ENCODE results near the gene KDM4B.

Gene KDM4B

GRCh38 chr19:5126498-5127223, 157.7 kb downstream of the KDM4B start:
- no peak for FAIRE-seq

GRCh38 chr19:5127717-5128116, 158.8 kb downstream of the KDM4B start:
- no peak for FAIRE-seq

GRCh38 chr19:5128251-5128935, 159.5 kb downstream of the KDM4B start:
- FAIRE-seq: no peak

- no peak for FAIRE-seq
These were observed 160.1 kb downstream of the KDM4B start for GRCh38 chr19:5128936-5129389.

GRCh38 chr19:5129691-5130090, 160.8 kb downstream of the KDM4B start:
- FAIRE-seq: no peak

- no peak for FAIRE-seq
These were observed 161.6 kb downstream of the KDM4B start for GRCh38 chr19:5130371-5131030.

- no peak for FAIRE-seq
These were observed 162.2 kb downstream of the KDM4B start for GRCh38 chr19:5131031-5131505.

- no peak for FAIRE-seq
These were observed 162.7 kb downstream of the KDM4B start for GRCh38 chr19:5131506-5132205.

GRCh38 chr19:5132206-5132560, 163.3 kb downstream of the KDM4B start:
- FAIRE-seq: no peak

- no peak for FAIRE-seq
These were observed 164.1 kb downstream of the KDM4B start for GRCh38 chr19:5132698-5133651.

- no peak for FAIRE-seq
These were observed 165.2 kb downstream of the KDM4B start for GRCh38 chr19:5133986-5134595.

GRCh38 chr19:5134691-5135090, 165.8 kb downstream of the KDM4B start:
- no peak for FAIRE-seq

- no peak for FAIRE-seq
These were observed 167.4 kb downstream of the KDM4B start for GRCh38 chr19:5136073-5136855.

- no peak for FAIRE-seq
These were observed 168.2 kb downstream of the KDM4B start for GRCh38 chr19:5137114-5137513.

GRCh38 chr19:5137571-5138124, 168.7 kb downstream of the KDM4B start:
- FAIRE-seq: no peak

- no peak for FAIRE-seq
These were observed 170.0 kb downstream of the KDM4B start for GRCh38 chr19:5138606-5139582.

- no peak for FAIRE-seq
These were observed 170.8 kb downstream of the KDM4B start for GRCh38 chr19:5139583-5140325.

Measured in endometrium (tissue), 2 donors.